Measurements from ENCODE around the gene CHCHD3.

The CHCHD3 gene

GRCh38 chr7:132881317-132881716 lies 200.6 kb downstream of the CHCHD3 start:
- Histone ChIP-seq H3K4me3 (ENCODE audit: low read length) (no peak overlapping the region), H3K9ac (ENCODE audit: low read length) (no peak overlapping the region)

DNA sequence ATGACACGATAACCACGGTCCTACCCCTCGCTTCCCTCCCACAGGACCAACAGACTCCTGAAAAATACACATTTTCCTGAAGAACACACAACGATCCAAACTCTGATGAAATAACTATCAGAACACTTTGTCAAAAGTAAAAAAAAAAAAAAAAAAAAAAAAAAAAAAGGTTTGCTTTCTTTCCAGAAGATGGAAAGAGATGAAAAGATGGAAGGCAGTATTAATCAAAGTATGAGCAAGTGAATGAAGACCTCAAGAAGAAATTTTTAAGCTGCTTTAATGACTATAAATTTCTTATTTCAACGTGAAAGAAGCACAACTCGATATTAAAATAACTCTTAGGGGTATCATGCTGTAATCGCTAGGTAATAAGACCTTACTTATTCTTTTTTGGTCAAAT lies 202.3 kb downstream of the CHCHD3 start:
- Histone ChIP-seq H3K27me3 (ENCODE audit: control insufficient read depth, insufficient read depth, low read length) (no peaks in the 10 kb centered on the region), H3K9ac (ENCODE audit: low read length) (no peak overlapping the region), H3K9me3 (ENCODE audit: control insufficient read depth, low read length) (no peaks in the 10 kb centered on the region), H3K4me3 (ENCODE audit: low read length) (no peak overlapping the region), H3K36me3 (ENCODE audit: control insufficient read depth, insufficient read depth, low read length) (no peaks in the 10 kb centered on the region), H3K4me1 (ENCODE audit: control insufficient read depth, insufficient read depth, low read length) (peaks cover 17% of the 10 kb centered on the region)

More at GRCh38 chr7:132881317-132881716, 200.6 kb downstream of the CHCHD3 start:
- no peaks in the 10 kb centered on the region for H3K27me3 ChIP-seq (ENCODE audit: control insufficient read depth, insufficient read depth, low read length)
- no peaks in the 10 kb centered on the region for H3K9me3 ChIP-seq (ENCODE audit: control insufficient read depth, low read length)
- H3K36me3 ChIP-seq (ENCODE audit: control insufficient read depth, insufficient read depth, low read length), result no peaks in the 10 kb centered on the region
- peaks cover 17% of the 10 kb centered on the region for H3K4me1 ChIP-seq (ENCODE audit: control insufficient read depth, insufficient read depth, low read length)

DNA sequence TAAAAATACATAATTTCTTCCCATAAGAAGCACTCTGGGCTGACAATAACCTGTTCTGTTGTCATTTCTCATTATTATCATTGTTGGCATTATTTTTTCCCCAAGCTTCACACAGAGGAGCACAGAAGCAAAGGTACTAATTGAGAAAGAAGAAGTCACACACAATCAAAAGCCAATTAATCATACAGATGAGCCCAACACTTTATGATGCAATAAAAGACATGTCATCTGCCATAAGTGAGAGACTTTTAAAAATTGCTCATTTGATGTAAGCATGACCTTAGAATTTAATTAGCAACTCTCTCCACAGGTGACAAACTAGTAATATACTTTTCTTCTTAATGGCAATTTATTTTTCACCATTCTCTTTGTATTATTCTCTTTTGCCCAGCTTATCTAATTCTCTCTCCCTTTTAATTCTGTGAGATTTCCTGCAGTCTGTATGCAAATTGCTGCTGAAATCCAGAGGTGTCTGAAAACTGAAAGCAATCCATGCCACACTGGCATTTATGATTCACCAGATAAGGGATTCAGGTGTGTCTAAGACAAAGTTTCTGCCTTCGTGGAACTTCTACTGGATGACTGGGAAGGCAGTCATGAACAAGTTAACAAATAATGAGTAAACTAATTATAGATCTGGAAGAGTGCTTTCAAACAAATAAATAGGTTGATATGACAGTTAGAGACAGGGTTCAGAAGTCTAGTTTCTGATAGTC lies 203.5 kb downstream of the CHCHD3 start:
- Histone ChIP-seq H3K4me1 (ENCODE audit: control insufficient read depth, insufficient read depth, low read length) (peaks cover 17% of the 10 kb centered on the region), H3K9ac (ENCODE audit: low read length) (no peak overlapping the region), H3K4me3 (ENCODE audit: low read length) (no peak overlapping the region), H3K36me3 (ENCODE audit: control insufficient read depth, insufficient read depth, low read length) (no peaks in the 10 kb centered on the region), H3K9me3 (ENCODE audit: control insufficient read depth, low read length) (no peaks in the 10 kb centered on the region), H3K27me3 (ENCODE audit: control insufficient read depth, insufficient read depth, low read length) (no peaks in the 10 kb centered on the region)

- Histone ChIP-seq H3K27me3 (ENCODE audit: control insufficient read depth, insufficient read depth, low read length) (no peaks in the 10 kb centered on the region), H3K4me3 (ENCODE audit: low read length) (no peak overlapping the region), H3K36me3 (ENCODE audit: control insufficient read depth, insufficient read depth, low read length) (no peaks in the 10 kb centered on the region), H3K4me1 (ENCODE audit: control insufficient read depth, insufficient read depth, low read length) (peaks cover 17% of the 10 kb centered on the region), H3K9me3 (ENCODE audit: control insufficient read depth, low read length) (no peaks in the 10 kb centered on the region), H3K9ac (ENCODE audit: low read length) (no peak overlapping the region)
Measured at GRCh38 chr7:132877573-132877972, 204.3 kb downstream of the CHCHD3 start.

DNA sequence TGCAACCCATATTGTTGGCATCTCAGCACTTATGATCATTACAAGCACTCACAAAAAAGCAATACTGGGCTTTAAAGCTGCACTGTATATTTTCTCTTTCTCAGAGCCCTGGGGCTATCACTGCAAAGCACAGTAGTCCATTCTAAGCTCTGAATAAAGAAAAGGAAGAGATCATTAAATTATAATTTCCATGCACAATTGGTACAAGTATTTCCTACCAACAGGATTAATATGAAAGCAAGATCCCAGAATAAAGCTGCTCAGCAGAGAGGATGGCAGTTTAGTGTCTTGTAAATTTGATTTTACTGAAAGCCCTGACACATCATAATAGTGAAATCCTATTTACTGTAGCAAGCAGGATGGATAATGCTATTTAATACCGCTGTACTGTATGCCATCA lies 205.3 kb downstream of the CHCHD3 start:
- no peaks in the 10 kb centered on the region for H3K27me3 ChIP-seq (ENCODE audit: control insufficient read depth, insufficient read depth, low read length)
- no peaks in the 10 kb centered on the region for H3K36me3 ChIP-seq (ENCODE audit: control insufficient read depth, insufficient read depth, low read length)
- H3K4me3 ChIP-seq (ENCODE audit: low read length), result no peak overlapping the region
- no peaks in the 10 kb centered on the region for H3K9me3 ChIP-seq (ENCODE audit: control insufficient read depth, low read length)
- H3K9ac ChIP-seq (ENCODE audit: low read length), result no peak overlapping the region
- H3K4me1 ChIP-seq (ENCODE audit: control insufficient read depth, insufficient read depth, low read length), result peaks cover 17% of the 10 kb centered on the region

- Histone ChIP-seq H3K4me3 (ENCODE audit: low read length) (no peak overlapping the region), H3K9ac (ENCODE audit: low read length) (no peak overlapping the region), H3K36me3 (ENCODE audit: control insufficient read depth, insufficient read depth, low read length) (no peaks in the 10 kb centered on the region), H3K27me3 (ENCODE audit: control insufficient read depth, insufficient read depth, low read length) (no peaks in the 10 kb centered on the region), H3K9me3 (ENCODE audit: control insufficient read depth, low read length) (no peaks in the 10 kb centered on the region), H3K4me1 (ENCODE audit: control insufficient read depth, insufficient read depth, low read length) (no peaks in the 10 kb centered on the region)
Measured at GRCh38 chr7:132872034-132872433, 209.9 kb downstream of the CHCHD3 start.

- no peak overlapping the region for H3K4me3 ChIP-seq (ENCODE audit: low read length)
- H3K9me3 ChIP-seq (ENCODE audit: control insufficient read depth, low read length), result no peaks in the 10 kb centered on the region
- no peaks in the 10 kb centered on the region for H3K4me1 ChIP-seq (ENCODE audit: control insufficient read depth, insufficient read depth, low read length)
- H3K27me3 ChIP-seq (ENCODE audit: control insufficient read depth, insufficient read depth, low read length), result no peaks in the 10 kb centered on the region
- no peaks in the 10 kb centered on the region for H3K36me3 ChIP-seq (ENCODE audit: control insufficient read depth, insufficient read depth, low read length)
- no peak overlapping the region for H3K9ac ChIP-seq (ENCODE audit: low read length)
Measured at GRCh38 chr7:132871419-132871818, 210.5 kb downstream of the CHCHD3 start.

DNA sequence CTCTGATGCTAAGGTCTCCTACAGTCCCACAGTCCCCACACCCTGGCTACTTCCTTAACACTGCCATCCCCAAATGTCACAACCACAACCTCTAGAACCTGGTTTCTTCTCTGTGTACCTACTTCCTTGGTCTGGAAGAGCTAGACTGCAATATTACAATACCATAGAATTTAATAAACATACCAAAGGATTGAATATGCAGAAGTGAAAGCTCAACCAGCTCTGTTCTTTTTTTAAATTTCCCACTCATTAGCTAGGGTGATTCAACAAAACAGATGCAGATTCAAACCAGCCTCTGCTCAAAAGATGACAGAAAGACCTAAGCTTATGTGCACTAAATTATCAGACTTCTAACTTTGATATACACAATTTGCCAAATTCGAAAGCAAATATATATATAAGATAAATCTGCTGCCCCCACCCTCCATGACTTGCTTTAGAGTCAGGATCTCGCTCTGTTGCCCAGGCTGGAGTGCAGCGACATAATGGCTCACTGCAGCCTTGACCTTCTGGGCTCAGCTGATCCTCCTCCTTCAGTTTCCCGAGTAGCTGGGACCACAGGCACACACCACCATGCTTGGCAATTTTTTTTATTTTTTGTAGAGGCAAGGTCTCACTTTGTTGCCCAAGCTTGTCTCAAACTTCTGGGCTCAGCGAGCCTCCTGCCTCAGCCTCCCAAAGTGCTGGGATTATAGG lies 212.6 kb downstream of the CHCHD3 start:
- Histone ChIP-seq H3K9ac (ENCODE audit: low read length) (no peak overlapping the region), H3K4me3 (ENCODE audit: low read length) (no peak overlapping the region), H3K27me3 (ENCODE audit: control insufficient read depth, insufficient read depth, low read length) (no peaks in the 10 kb centered on the region), H3K36me3 (ENCODE audit: control insufficient read depth, insufficient read depth, low read length) (no peaks in the 10 kb centered on the region), H3K4me1 (ENCODE audit: control insufficient read depth, insufficient read depth, low read length) (no peaks in the 10 kb centered on the region), H3K9me3 (ENCODE audit: control insufficient read depth, low read length) (no peaks in the 10 kb centered on the region)

- Histone ChIP-seq H3K36me3 (ENCODE audit: control insufficient read depth, insufficient read depth, low read length) (no peaks in the 10 kb centered on the region), H3K9ac (ENCODE audit: low read length) (no peak overlapping the region), H3K27me3 (ENCODE audit: control insufficient read depth, insufficient read depth, low read length) (no peaks in the 10 kb centered on the region), H3K9me3 (ENCODE audit: control insufficient read depth, low read length) (no peaks in the 10 kb centered on the region), H3K4me1 (ENCODE audit: control insufficient read depth, insufficient read depth, low read length) (no peaks in the 10 kb centered on the region), H3K4me3 (ENCODE audit: low read length) (no peak overlapping the region)
Measured at GRCh38 chr7:132866551-132866950, 215.3 kb downstream of the CHCHD3 start.

DNA sequence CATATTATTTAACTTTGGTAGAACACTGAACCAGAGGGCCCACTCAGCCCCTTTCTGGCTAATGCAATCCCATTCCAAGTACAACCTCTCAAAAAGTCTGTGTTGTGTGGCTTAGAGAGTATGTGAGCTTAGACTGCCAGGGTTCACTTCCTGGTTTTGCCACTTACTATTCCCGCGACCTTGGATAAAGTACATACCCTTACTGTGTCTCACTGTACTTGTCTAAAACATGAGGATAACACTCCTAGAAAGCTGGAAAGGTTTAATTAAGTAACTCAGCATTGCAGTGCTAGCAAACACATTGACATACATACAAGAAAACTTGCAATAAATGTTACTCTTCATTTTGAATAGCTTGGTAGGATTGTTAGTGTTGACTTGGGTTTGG lies 215.8 kb downstream of the CHCHD3 start:
- H3K9ac ChIP-seq (ENCODE audit: low read length), result no peak overlapping the region
- no peaks in the 10 kb centered on the region for H3K9me3 ChIP-seq (ENCODE audit: control insufficient read depth, low read length)
- H3K36me3 ChIP-seq (ENCODE audit: control insufficient read depth, insufficient read depth, low read length), result no peaks in the 10 kb centered on the region
- no peaks in the 10 kb centered on the region for H3K27me3 ChIP-seq (ENCODE audit: control insufficient read depth, insufficient read depth, low read length)
- H3K4me1 ChIP-seq (ENCODE audit: control insufficient read depth, insufficient read depth, low read length), result no peaks in the 10 kb centered on the region
- H3K4me3 ChIP-seq (ENCODE audit: low read length), result no peak overlapping the region

- no peaks in the 10 kb centered on the region for H3K27me3 ChIP-seq (ENCODE audit: control insufficient read depth, insufficient read depth, low read length)
- no peaks in the 10 kb centered on the region for H3K36me3 ChIP-seq (ENCODE audit: control insufficient read depth, insufficient read depth, low read length)
- no peak overlapping the region for H3K4me3 ChIP-seq (ENCODE audit: low read length)
- H3K4me1 ChIP-seq (ENCODE audit: control insufficient read depth, insufficient read depth, low read length), result no peaks in the 10 kb centered on the region
- no peak overlapping the region for H3K9ac ChIP-seq (ENCODE audit: low read length)
- no peaks in the 10 kb centered on the region for H3K9me3 ChIP-seq (ENCODE audit: control insufficient read depth, low read length)
Measured at GRCh38 chr7:132865366-132866143, 216.3 kb downstream of the CHCHD3 start.

GRCh38 chr7:132861940-132862554 lies 219.8 kb downstream of the CHCHD3 start:
- no peak overlapping the region for H3K9ac ChIP-seq (ENCODE audit: low read length)
- no peaks in the 10 kb centered on the region for H3K27me3 ChIP-seq (ENCODE audit: control insufficient read depth, insufficient read depth, low read length)
- H3K4me3 ChIP-seq (ENCODE audit: low read length), result no peak overlapping the region
- H3K9me3 ChIP-seq (ENCODE audit: control insufficient read depth, low read length), result no peaks in the 10 kb centered on the region
- H3K4me1 ChIP-seq (ENCODE audit: control insufficient read depth, insufficient read depth, low read length), result no peaks in the 10 kb centered on the region
- H3K36me3 ChIP-seq (ENCODE audit: control insufficient read depth, insufficient read depth, low read length), result no peaks in the 10 kb centered on the region

All from mucosa of stomach (tissue), 1 donor.